ENCODE data around the gene SLC12A2.
A peak's percentile ranks its signal among the peaks of the same experiment; 100 is the strongest.

The SLC12A2 gene

GRCh38 chr5:128201065-128201926, 117.7 kb downstream of the SLC12A2 start:
- peak overlapping the region; percentile 32 for H3K4me3 ChIP-seq (ENCODE audit: low read depth, low read length)
- TF ChIP-seq CTCF (IDR thresholded peaks at IDR 0.05; ENCODE audit: low read depth, low read length) = peak; percentile 77

- H3K4me3 ChIP-seq (ENCODE audit: low read depth, low read length) = no peak overlapping the region
- TF ChIP-seq CTCF (IDR thresholded peaks at IDR 0.05; ENCODE audit: low read depth, low read length) = no peak
These were observed 118.8 kb downstream of the SLC12A2 start for GRCh38 chr5:128202320-128202719.

GRCh38 chr5:128208436-128208835, 124.9 kb downstream of the SLC12A2 start:
- no peak for TF ChIP-seq CTCF (IDR thresholded peaks at IDR 0.05; ENCODE audit: low read depth, low read length)
- H3K4me3 ChIP-seq (ENCODE audit: low read depth, low read length) = no peak overlapping the region

- no peak overlapping the region for H3K4me3 ChIP-seq (ENCODE audit: low read depth, low read length)
- TF ChIP-seq CTCF (IDR thresholded peaks at IDR 0.05; ENCODE audit: low read depth, low read length) = no peak
These were observed 128.7 kb downstream of the SLC12A2 start for GRCh38 chr5:128212191-128212806.

GRCh38 chr5:128213340-128213739, 129.8 kb downstream of the SLC12A2 start:
- peak; percentile 62 for TF ChIP-seq CTCF (IDR thresholded peaks at IDR 0.05; ENCODE audit: low read depth, low read length)
- H3K4me3 ChIP-seq (ENCODE audit: low read depth, low read length) = no peak overlapping the region

GRCh38 chr5:128213833-128214232, 130.3 kb downstream of the SLC12A2 start:
- no peak for TF ChIP-seq CTCF (IDR thresholded peaks at IDR 0.05; ENCODE audit: low read depth, low read length)
- H3K4me3 ChIP-seq (ENCODE audit: low read depth, low read length) = no peak overlapping the region

GRCh38 chr5:128216285-128216684, 132.7 kb downstream of the SLC12A2 start:
- no peak overlapping the region for H3K4me3 ChIP-seq (ENCODE audit: low read depth, low read length)
- no peak for TF ChIP-seq CTCF (IDR thresholded peaks at IDR 0.05; ENCODE audit: low read depth, low read length)
